IPS DF 6.9 (cell line): ENCODE measurements around the gene THRB.

Source experiments
- DNase-seq: peaks from one replicate; pipeline ENCODE4 v3.0.0-alpha.2; 2013; ENCODE audit warnings: low read depth, low spot score
- H3K27ac ChIP-seq: one replicate; pipeline ENCODE4 v1.5.1; 2013; ENCODE audit warnings: low read length, control low read depth
- H3K27me3 ChIP-seq: 2 replicates; pipeline ENCODE4 v1.6.1; 2013; ENCODE audit warnings: mild to moderate bottlenecking, low read length; ENCODE audit not compliant: control insufficient read depth, insufficient read depth
- H3K36me3 ChIP-seq: 2 replicates; pipeline ENCODE4 v1.6.1; 2013; ENCODE audit warnings: low read length; ENCODE audit not compliant: control insufficient read depth, insufficient read depth
- H3K4me1 ChIP-seq: 2 replicates; pipeline ENCODE4 v1.6.1; 2013; ENCODE audit warnings: low read length; ENCODE audit not compliant: control insufficient read depth, insufficient read depth
- H3K4me3 ChIP-seq: 2 replicates; pipeline ENCODE4 v1.5.1; 2013; ENCODE audit warnings: mild to moderate bottlenecking, low read length
- H3K9me3 ChIP-seq: 2 replicates; pipeline ENCODE4 v1.6.1; 2013; ENCODE audit warnings: low read length, inconsistent platforms; ENCODE audit not compliant: control insufficient read depth, insufficient read depth
- WGBS: extraction: QIAGEN DNeasy Blood & Tissue Kit; methylation state at CpG from one replicate; pipeline ENCODE4 v1.1.7; 2013; ENCODE audit warnings: mixed read lengths, missing lambda C conversion rate; ENCODE audit not compliant: insufficient read length, insufficient coverage; 5-methylcytosine and 5-hydroxymethylcytosine counted together

The THRB gene

DNA sequence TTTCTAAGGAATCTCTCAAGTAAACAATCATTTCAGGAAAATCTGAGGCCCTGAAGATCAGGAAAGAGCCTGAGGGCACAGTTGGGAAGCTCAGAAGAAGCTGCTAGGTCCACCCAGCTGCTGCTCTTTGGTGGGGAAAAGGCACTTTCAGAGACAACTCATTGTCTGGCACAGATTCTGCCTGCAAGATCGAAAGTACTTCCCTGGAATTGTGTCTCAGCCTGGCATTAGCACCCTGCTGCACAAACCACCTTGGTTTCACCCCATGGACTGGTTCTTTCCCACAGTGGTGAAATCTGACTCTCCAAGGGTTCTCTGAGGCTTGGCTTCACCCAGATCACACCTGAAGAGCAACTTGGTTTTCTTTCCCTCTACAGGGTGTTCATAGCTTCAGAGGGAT is 18.7 kb downstream of the THRB start:
- Histone ChIP-seq H3K4me1 (peaks cover 7% of the 10 kb centered on the region), H3K4me3 (no peak overlapping the region), H3K27ac (no peak overlapping the region), H3K9me3 (no peaks in the 10 kb centered on the region), H3K27me3 (peaks cover 2% of the 10 kb centered on the region), H3K36me3 (no peaks in the 10 kb centered on the region)
- WGBS = no CpG with 5 or more reads among the region's 1 CpG
- no peak for DNase-seq

DNA sequence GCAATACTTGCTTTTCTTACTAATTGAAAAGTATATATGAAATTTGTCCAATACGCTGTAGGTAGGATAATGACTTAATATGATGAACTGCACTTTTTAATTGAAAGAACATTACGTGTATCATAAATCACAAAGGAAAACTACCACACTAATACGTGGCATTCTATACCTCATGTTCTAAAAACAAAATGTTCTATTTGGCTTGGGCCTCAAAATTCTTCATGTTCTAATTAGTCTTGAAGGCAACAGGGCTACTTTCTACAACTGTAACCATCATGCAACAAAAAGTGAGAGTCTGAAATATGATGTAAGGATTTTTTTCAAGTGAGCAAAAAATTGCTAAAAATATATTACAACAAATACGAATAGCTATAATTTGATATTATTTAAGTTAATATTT is 19.8 kb downstream of the THRB start:
- no peaks in the 10 kb centered on the region for H3K9me3 ChIP-seq
- peaks cover 2% of the 10 kb centered on the region for H3K27me3 ChIP-seq
- peaks cover 7% of the 10 kb centered on the region for H3K4me1 ChIP-seq
- DNase-seq = no peak
- no peaks in the 10 kb centered on the region for H3K36me3 ChIP-seq
- H3K4me3 ChIP-seq = no peak overlapping the region
- H3K27ac ChIP-seq = no peak overlapping the region
- no CpG with 5 or more reads among the region's 4 CpGs for WGBS

DNA sequence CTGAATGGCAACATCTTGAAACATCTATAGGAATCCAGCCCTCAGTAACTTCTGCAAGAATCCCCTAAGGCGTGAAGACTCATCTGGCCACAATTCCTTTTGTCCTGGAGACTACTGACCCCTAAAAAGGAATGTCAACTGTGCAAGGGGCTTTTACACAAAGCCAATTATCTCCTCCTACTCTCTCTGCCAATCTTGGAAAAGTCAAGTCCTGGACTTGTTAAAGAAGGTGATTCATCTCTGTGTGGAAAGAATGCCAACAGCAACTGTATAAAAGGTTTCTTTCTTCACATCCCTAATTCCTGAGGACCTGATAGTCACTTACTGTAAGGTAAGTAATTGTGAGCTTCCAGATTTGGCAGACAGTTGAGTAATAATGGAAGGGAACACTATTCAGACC is 22.3 kb downstream of the THRB start:
- Histone ChIP-seq H3K4me3 (no peak overlapping the region), H3K27ac (no peak overlapping the region), H3K27me3 (no peaks in the 10 kb centered on the region; the same call in 1 of the 2 replicates), H3K36me3 (no peaks in the 10 kb centered on the region), H3K4me1 (peaks cover 3% of the 10 kb centered on the region), H3K9me3 (no peaks in the 10 kb centered on the region)
- no peak for DNase-seq
- no CpG with 5 or more reads among the region's 1 CpG for WGBS

DNA sequence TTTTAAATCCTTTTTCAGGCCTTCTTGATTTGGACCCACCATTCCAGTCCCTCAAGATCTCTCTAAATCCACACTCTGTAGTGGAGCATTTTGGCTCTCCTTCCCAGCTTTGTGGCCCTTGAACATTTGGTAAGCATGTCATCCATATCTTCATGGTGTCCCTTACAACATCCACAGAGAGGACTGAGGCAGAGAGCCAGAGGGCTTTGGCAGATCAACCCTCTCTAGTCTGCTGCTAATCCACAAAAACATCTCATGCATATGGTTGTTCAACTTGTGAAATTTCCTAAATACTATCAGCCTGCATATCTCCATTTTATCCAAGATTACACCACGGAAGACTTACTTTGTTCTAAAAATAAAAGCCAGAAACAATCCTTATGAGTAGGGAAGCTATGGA is 23.2 kb downstream of the THRB start:
- no peaks in the 10 kb centered on the region for H3K36me3 ChIP-seq
- H3K9me3 ChIP-seq = no peaks in the 10 kb centered on the region
- no peak overlapping the region for H3K27ac ChIP-seq
- WGBS = no CpG with 5 or more reads among the region's 1 CpG
- H3K27me3 ChIP-seq = no peaks in the 10 kb centered on the region; the same call in 1 of the 2 replicates
- peaks cover 3% of the 10 kb centered on the region for H3K4me1 ChIP-seq
- DNase-seq = no peak
- no peak overlapping the region for H3K4me3 ChIP-seq

DNA sequence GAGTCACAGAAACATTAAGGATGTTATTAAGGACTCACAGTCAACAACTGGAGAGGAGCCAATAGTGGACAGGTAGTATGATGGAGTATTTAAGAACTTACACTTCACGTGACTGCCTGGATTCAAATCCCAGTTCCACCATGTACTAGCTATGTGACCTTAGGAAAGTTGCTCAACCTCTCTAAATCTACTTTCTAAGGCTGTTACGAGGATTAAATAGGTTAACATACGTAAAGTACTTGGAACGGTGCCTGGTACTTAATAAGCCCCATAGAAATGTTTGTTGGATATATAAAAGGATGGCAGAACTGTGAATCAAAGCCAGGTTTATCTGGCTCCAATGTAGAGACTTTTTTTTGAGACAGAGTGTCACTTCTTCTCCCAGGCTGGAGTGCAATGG is 24.4 kb downstream of the THRB start:
- no peaks in the 10 kb centered on the region for H3K36me3 ChIP-seq

DNA sequence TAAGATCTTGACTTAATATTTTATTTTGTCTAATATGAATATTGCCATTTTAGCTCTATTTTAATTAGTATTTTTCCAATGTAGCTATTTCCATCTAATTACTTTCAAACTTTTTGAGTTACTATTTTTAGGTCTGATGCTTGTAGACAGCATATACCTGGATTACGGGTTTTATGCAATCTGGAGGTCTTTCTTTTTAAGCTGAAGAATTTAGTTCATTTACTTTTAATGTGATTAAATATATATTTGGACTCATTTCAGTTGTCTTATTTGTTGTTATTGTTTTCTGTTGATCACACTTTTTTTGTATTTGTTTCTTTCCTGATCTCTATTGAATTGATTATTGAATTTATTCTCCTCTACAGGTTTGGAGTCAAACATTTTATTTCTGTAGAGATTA is 30.3 kb downstream of the THRB start:
- Histone ChIP-seq H3K4me3 (no peak overlapping the region), H3K27me3 (no peaks in the 10 kb centered on the region), H3K4me1 (no peaks in the 10 kb centered on the region), H3K36me3 (no peaks in the 10 kb centered on the region), H3K9me3 (no peaks in the 10 kb centered on the region), H3K27ac (no peak overlapping the region)
- no CpG with 5 or more reads among the region's 1 CpG for WGBS
- DNase-seq = no peak

More for the DNA sequence above, 24.4 kb downstream of the THRB start:
- Histone ChIP-seq H3K27ac (no peak overlapping the region), H3K4me1 (no peaks in the 10 kb centered on the region), H3K27me3 (no peaks in the 10 kb centered on the region; the same call in 1 of the 2 replicates), H3K9me3 (no peaks in the 10 kb centered on the region), H3K4me3 (no peak overlapping the region)
- WGBS = no CpG with 5 or more reads among the region's 4 CpGs
- no peak for DNase-seq

DNA sequence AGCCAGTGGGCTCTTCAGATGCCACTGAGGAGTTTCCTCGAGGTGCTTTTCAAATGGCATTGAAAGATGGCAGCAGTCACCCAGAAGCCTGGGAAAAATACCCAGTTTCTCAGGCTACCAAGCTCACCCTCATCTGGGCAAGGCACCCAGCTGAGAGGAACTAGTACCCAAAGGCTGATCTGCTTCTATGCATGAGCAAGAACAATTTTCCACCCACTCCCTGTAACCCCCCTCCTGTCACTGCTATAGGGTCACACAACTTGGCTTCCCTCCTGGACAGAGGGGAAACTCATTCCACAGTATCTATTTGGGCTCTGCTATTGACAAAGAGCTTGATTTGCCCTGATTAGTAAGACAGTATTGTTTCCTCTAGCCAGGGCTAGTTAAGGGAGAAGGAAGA is 31.9 kb downstream of the THRB start:
- no peaks in the 10 kb centered on the region for H3K27me3 ChIP-seq
- H3K4me3 ChIP-seq = no peak overlapping the region
- H3K4me1 ChIP-seq = no peaks in the 10 kb centered on the region
- H3K9me3 ChIP-seq = no peaks in the 10 kb centered on the region
- H3K27ac ChIP-seq = no peak overlapping the region
- H3K36me3 ChIP-seq = no peaks in the 10 kb centered on the region
- DNase-seq = no peak
- WGBS = no CpG with 5 or more reads among the region's 1 CpG

DNA sequence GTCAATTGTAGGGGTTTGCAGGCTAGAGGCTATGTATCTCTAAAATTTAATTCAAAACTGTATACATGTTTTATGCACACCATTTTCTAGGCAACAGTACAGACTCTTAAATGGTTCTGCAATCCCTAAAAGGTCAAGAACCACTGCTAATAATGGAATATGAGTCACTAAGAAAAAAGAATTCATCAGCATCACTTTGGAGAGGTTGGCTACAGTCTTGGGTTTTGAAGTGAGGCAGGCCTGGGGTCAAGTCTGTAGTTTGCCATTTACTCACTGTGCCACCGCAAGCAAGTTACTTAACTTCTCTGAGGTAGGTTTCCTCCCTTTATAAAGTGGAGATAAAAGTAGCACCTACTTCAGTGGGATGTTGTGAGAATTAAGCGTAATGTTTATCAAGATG is 33.7 kb downstream of the THRB start:
- H3K36me3 ChIP-seq = no peaks in the 10 kb centered on the region
- H3K27ac ChIP-seq = no peak overlapping the region
- H3K9me3 ChIP-seq = no peaks in the 10 kb centered on the region
- WGBS = no CpG with 5 or more reads among the region's 2 CpGs
- no peaks in the 10 kb centered on the region for H3K4me1 ChIP-seq
- no peaks in the 10 kb centered on the region for H3K27me3 ChIP-seq
- no peak overlapping the region for H3K4me3 ChIP-seq
- DNase-seq = no peak

DNA sequence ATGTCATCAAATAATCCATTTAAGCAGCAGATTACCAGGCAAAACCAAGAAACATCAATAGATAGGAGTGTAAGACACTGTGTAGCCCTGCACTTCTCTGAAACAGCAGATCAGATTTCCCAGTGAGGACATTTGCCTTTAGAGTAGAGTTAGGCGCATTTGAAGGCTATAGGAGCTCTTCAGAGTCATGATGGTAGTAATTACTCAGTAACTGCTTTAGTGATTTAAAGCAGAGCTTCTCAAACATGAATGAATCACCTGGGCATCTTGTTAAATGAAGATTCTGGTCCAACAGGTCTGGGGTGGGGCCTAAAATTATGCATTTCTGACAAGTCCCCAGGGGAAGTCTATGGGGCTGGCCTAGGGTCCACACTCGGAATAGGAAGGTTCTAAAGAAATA is 36.9 kb downstream of the THRB start:
- no peaks in the 10 kb centered on the region for H3K27me3 ChIP-seq
- H3K4me1 ChIP-seq = no peaks in the 10 kb centered on the region
- no CpG with 5 or more reads among the region's 2 CpGs for WGBS
- DNase-seq = no peak
- no peak overlapping the region for H3K27ac ChIP-seq
- no peaks in the 10 kb centered on the region for H3K9me3 ChIP-seq
- no peak overlapping the region for H3K4me3 ChIP-seq
- no peaks in the 10 kb centered on the region for H3K36me3 ChIP-seq

DNA sequence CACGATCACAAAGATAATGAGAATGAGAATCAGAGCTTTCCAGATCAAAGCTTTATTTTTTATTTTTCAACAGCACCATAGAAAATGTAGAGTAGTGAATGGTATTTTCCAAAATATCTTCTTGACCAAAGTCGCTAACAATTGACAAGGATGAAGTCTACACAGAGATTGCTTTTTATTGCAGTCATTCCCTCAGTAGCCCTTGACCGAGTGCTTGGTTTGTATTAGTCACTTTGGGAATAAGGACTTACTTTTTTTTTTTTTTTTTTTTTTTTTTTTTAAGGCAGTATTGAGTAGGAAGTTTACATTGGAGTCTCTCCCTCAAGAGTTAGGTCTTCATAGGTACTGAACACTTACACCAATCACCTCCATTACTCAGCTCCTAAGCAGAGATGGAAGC is 39.8 kb downstream of the THRB start:
- H3K4me1 ChIP-seq = no peaks in the 10 kb centered on the region
- no peak for DNase-seq
- H3K27ac ChIP-seq = no peak overlapping the region
- no peak overlapping the region for H3K4me3 ChIP-seq
- no peaks in the 10 kb centered on the region for H3K9me3 ChIP-seq
- no peaks in the 10 kb centered on the region for H3K27me3 ChIP-seq
- no peaks in the 10 kb centered on the region for H3K36me3 ChIP-seq
- no CpG with 5 or more reads among the region's 3 CpGs for WGBS

DNA sequence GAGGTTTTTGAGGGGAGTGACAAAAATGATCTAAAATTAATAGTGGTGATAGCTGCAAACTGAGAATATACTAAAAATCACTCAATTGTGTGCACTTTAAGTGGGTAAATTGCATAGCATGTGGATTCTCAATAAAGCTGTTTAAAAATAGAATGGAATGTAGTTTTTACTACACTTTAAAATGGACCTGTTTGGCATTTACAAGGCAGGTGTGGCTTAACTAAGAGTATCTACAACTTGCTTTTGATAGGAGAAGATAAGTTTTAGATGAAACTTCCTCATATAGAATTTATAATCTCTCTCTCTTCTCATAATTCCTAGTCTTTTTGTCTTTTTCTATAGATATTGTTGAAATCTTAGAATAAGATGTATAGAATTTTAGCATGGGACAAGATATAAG is 40.3 kb downstream of the THRB start:
- Histone ChIP-seq H3K27me3 (no peaks in the 10 kb centered on the region), H3K27ac (no peak overlapping the region), H3K9me3 (no peaks in the 10 kb centered on the region), H3K36me3 (no peaks in the 10 kb centered on the region), H3K4me1 (no peaks in the 10 kb centered on the region), H3K4me3 (no peak overlapping the region)
- DNase-seq = no peak
